A673 (cell line): ENCODE measurements around the gene UCHL1. TPM values are rescaled to one million over a fixed set of nuclear protein-coding genes. Genes with fewer than 3 reads are reported as not detected.
A peak's percentile ranks its signal among the peaks of the same experiment; 100 is the strongest.

Experiments
- BruUV-seq: library from RNA; stranded (reverse); fragments of 400-500 nt; replicated peaks from 2 replicates; lab custom pipeline; 2021; lab: Mats Ljungman, UMichigan
- CTCF ChIA-PET: fragments of 300-600 bp; sonication (Branson Sonifier 250); formaldehyde crosslinking; loops from one replicate; lab custom pipeline; 2022; ENCODE audit warnings: antibody characterized with exemption; lab: Charles Lee
- POLR2A ChIA-PET: fragments of 300-600 bp; sonication (Branson Sonifier 250); formaldehyde crosslinking; loops from one replicate; lab custom pipeline; 2022; ENCODE audit warnings: antibody characterized with exemption; ENCODE audit not compliant: low non-redundant PET; lab: Charles Lee
- DNase-seq: peaks from one replicate; pipeline ENCODE4 v3.0.0-alpha.2; 2015; ENCODE audit warnings: low spot score
- H3K27ac ChIP-seq: fragments of 200-600 bp; sonication (generic); 2 replicates; pipeline ENCODE4 v1.5.1; 2016; ENCODE audit warnings: mixed run types, low read depth, mild to moderate bottlenecking, mixed read lengths, antibody characterized with exemption, low read length; ENCODE audit not compliant: poor library complexity, severe bottlenecking
- H3K27me3 ChIP-seq: fragments of 200-600 bp; sonication (generic); replicated peaks from 2 replicates; pipeline ENCODE4 v1.6.1; 2017; ENCODE audit warnings: mixed run types, low read depth, mild to moderate bottlenecking, mixed read lengths, antibody characterized with exemption, low read length; ENCODE audit not compliant: insufficient read depth, poor library complexity
- H3K36me3 ChIP-seq: fragments of 200-600 bp; sonication (generic); 2 replicates; pipeline ENCODE4 v1.6.1; 2016; ENCODE audit warnings: mixed run types, mild to moderate bottlenecking, mixed read lengths, antibody characterized with exemption, low read length; ENCODE audit not compliant: insufficient read depth, poor library complexity, severe bottlenecking
- H3K4me1 ChIP-seq: fragments of 200-600 bp; sonication (generic); 2 replicates; pipeline ENCODE4 v1.6.1; 2017; ENCODE audit warnings: mixed run types, mild to moderate bottlenecking, mixed read lengths, antibody characterized with exemption, low read length; ENCODE audit not compliant: insufficient read depth, poor library complexity, severe bottlenecking
- H3K4me3 ChIP-seq: fragments of 200-600 bp; sonication (generic); 2 replicates; pipeline ENCODE4 v1.5.1; 2016; ENCODE audit warnings: low read depth, mixed run types, mild to moderate bottlenecking, mixed read lengths, low read length; ENCODE audit not compliant: poor library complexity, severe bottlenecking
- H3K9me3 ChIP-seq: fragments of 200-600 bp; sonication (generic); 2 replicates; pipeline ENCODE4 v1.6.1; 2016; ENCODE audit warnings: mixed run types, low read depth, mild to moderate bottlenecking, mixed read lengths, antibody characterized with exemption, low read length; ENCODE audit not compliant: poor library complexity, severe bottlenecking
- EZH2 ChIP-seq: fragments of 200-600 bp; sonication (generic); IDR thresholded peaks from 2 replicates; pipeline ENCODE4 v1.6.1; 2017; ENCODE audit warnings: borderline replicate concordance, low read depth, mild to moderate bottlenecking, mixed read lengths, antibody characterized with exemption, low read length; ENCODE audit not compliant: poor library complexity, severe bottlenecking
- intact Hi-C: fragments of 100-400 bp; cut with micrococcal nuclease; formaldehyde crosslinking; loops from one replicate; pipeline ENCODE4 v1.10.0; 2022; ENCODE audit not compliant: unreplicated experiment
- total RNA-seq: library from RNA; stranded (reverse); gene quantifications from 2 replicates; pipeline ENCODE4 v1.2.3, GENCODE V29; 2021
- TF ChIP-seq, protein P1 (sequence below): fragments of 300-800, 200-600 bp; sonication (generic); conservative IDR thresholded peaks from 2 replicates; pipeline ENCODE4 v1.5.1; 2017; ENCODE audit warnings: low read depth, mild to moderate bottlenecking, antibody characterized with exemption, low read length, moderate library complexity, mixed read lengths

UCHL1 gene
- total RNA-seq, 1 experiment from 2014 or later = 959 TPM

DNA sequence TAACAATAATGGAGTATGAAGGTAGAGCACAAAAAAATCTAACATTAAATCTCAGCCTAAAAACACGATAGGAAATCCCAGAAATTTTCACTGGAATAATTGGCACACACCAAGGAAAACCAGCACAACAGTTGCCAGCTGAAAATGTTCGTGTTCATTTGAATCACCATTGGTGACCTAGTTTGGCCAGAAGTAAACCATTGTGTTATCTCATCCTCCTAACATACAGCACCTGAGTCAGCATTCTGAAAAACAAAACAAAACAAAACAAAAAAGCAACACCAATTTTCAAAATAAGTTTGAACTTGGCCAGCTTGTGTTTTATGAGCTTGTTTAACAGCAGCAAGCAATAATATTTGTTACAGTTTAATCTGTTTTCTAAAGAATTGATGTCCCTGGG lies 41.1 kb downstream of the UCHL1 start:
- CTCF ChIA-PET = no interaction called here
- Histone ChIP-seq H3K4me3 (no peak overlapping the region), H3K9me3 (peaks cover 6% of the 10 kb centered on the region), H3K27me3 (no peaks in the 10 kb centered on the region), H3K27ac (no peak overlapping the region), H3K4me1 (no peaks in the 10 kb centered on the region), H3K36me3 (no peaks in the 10 kb centered on the region)
- TF ChIP-seq EZH2 = no peak
- TF ChIP-seq, protein P1, sequence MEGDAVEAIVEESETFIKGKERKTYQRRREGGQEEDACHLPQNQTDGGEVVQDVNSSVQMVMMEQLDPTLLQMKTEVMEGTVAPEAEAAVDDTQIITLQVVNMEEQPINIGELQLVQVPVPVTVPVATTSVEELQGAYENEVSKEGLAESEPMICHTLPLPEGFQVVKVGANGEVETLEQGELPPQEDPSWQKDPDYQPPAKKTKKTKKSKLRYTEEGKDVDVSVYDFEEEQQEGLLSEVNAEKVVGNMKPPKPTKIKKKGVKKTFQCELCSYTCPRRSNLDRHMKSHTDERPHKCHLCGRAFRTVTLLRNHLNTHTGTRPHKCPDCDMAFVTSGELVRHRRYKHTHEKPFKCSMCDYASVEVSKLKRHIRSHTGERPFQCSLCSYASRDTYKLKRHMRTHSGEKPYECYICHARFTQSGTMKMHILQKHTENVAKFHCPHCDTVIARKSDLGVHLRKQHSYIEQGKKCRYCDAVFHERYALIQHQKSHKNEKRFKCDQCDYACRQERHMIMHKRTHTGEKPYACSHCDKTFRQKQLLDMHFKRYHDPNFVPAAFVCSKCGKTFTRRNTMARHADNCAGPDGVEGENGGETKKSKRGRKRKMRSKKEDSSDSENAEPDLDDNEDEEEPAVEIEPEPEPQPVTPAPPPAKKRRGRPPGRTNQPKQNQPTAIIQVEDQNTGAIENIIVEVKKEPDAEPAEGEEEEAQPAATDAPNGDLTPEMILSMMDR = no peak
- intact Hi-C loops = no loop called here
- POLR2A ChIA-PET = no interaction called here
- DNase-seq = no peak
- no TSS peak for BruUV-seq

- H3K4me1 ChIP-seq = no peaks in the 10 kb centered on the region
- no peak overlapping the region for H3K27ac ChIP-seq
- DNase-seq = peak; percentile 19
- ChIA-PET POLR2A (no interaction called here), CTCF (no interaction called here)
- no TSS peak for BruUV-seq
- H3K36me3 ChIP-seq = no peaks in the 10 kb centered on the region
- peaks cover 2% of the 10 kb centered on the region for H3K9me3 ChIP-seq
- intact Hi-C loops = no loop called here
- TF ChIP-seq EZH2 = no peak
- no peaks in the 10 kb centered on the region for H3K27me3 ChIP-seq
- no peak overlapping the region for H3K4me3 ChIP-seq
These were observed 42.8 kb downstream of the UCHL1 start for GRCh38 chr4:41299486-41299885.

GRCh38 chr4:41301137-41301536 lies 44.4 kb downstream of the UCHL1 start:
- TF ChIP-seq, protein P1 = no peak
- no peak for TF ChIP-seq EZH2
- no peaks in the 10 kb centered on the region for H3K27me3 ChIP-seq
- no peak overlapping the region for H3K4me3 ChIP-seq
- no peak overlapping the region for H3K27ac ChIP-seq
- CTCF ChIA-PET = no interaction called here
- no peaks in the 10 kb centered on the region for H3K9me3 ChIP-seq
- POLR2A ChIA-PET = no interaction called here
- H3K36me3 ChIP-seq = no peaks in the 10 kb centered on the region
- H3K4me1 ChIP-seq = no peaks in the 10 kb centered on the region
- intact Hi-C loops = no loop called here
- BruUV-seq = no TSS peak
- no peak for DNase-seq
